BE2C (cell line): ENCODE results near the gene SYNGR2.

Experiments
- DNase-seq: peaks from one replicate; pipeline ENCODE4 v3.0.0-alpha.2; 2020
- H3K27me3 ChIP-seq: fragments of 250-450 bp; sonication (Bioruptor Pico); 2 replicates; pipeline ENCODE4 v1.5.1; 2020; ENCODE audit warnings: mild to moderate bottlenecking
- H3K36me3 ChIP-seq: fragments of 250-450 bp; sonication (Bioruptor Pico); 2 replicates; pipeline ENCODE4 v1.5.1; 2020; ENCODE audit warnings: mild to moderate bottlenecking
- H3K4me1 ChIP-seq: fragments of 250-450 bp; sonication (Bioruptor Pico); 2 replicates; pipeline ENCODE4 v1.5.1; 2020
- H3K4me3 ChIP-seq: 2 replicates; pipeline ENCODE4 v1.5.1; 2011; ENCODE audit warnings: low read depth, low read length
- H3K9me3 ChIP-seq: fragments of 250-450 bp; sonication (Bioruptor Pico); 2 replicates; pipeline ENCODE4 v1.5.1; 2020
- CTCF ChIP-seq: IDR thresholded peaks from 2 replicates; pipeline ENCODE4 v1.5.1; 2012; ENCODE audit warnings: mild to moderate bottlenecking, low read depth, low read length

Gene SYNGR2

GRCh38 chr17:78186692-78187595 is 18.6 kb downstream of the SYNGR2 start, which contains the start of the genes AFMID and TK1:
Gene AFMID, plus strand, starts transcription at chr17:78187362. Its CDS starts 9 bp downstream, at chr17:78187371.
Gene TK1, minus strand, starts transcription at chr17:78187052. Its CDS starts 58 bp downstream, at chr17:78186994.
- H3K4me3 ChIP-seq, result peak within 1 kb of the TSS; percentile 74
- H3K27me3 ChIP-seq, result no peaks in the 10 kb centered on the region
- peak; percentile 70 for TF ChIP-seq CTCF
- no peaks in the 10 kb centered on the region for H3K4me1 ChIP-seq
- peaks cover 16% of the 10 kb centered on the region for H3K36me3 ChIP-seq
- peak; percentile 99 for DNase-seq
- H3K9me3 ChIP-seq, result no peaks in the 10 kb centered on the region

- Histone ChIP-seq H3K36me3 (peaks cover 29% of the 10 kb centered on the region), H3K4me1 (no peaks in the 10 kb centered on the region), H3K9me3 (no peaks in the 10 kb centered on the region), H3K27me3 (no peaks in the 10 kb centered on the region), H3K4me3 (no peak overlapping the region)
- no peak for TF ChIP-seq CTCF
- DNase-seq, result no peak
Observed at GRCh38 chr17:78196716-78197115, 28.3 kb downstream of the SYNGR2 start.

GRCh38 chr17:78197147-78197832 is 28.9 kb downstream of the SYNGR2 start:
- no peak for TF ChIP-seq CTCF
- no peak for DNase-seq
- peaks cover 29% of the 10 kb centered on the region for H3K36me3 ChIP-seq

GRCh38 chr17:78200451-78200850 is 32.1 kb downstream of the SYNGR2 start:
- DNase-seq, result no peak
- H3K4me3 ChIP-seq, result no peak overlapping the region
- no peak for TF ChIP-seq CTCF
- H3K27me3 ChIP-seq, result no peaks in the 10 kb centered on the region
- H3K4me1 ChIP-seq, result no peaks in the 10 kb centered on the region
- H3K36me3 ChIP-seq, result peaks cover 28% of the 10 kb centered on the region
- no peaks in the 10 kb centered on the region for H3K9me3 ChIP-seq

More at GRCh38 chr17:78197147-78197832, 28.9 kb downstream of the SYNGR2 start:
- Histone ChIP-seq H3K9me3 (no peaks in the 10 kb centered on the region), H3K27me3 (no peaks in the 10 kb centered on the region), H3K4me3 (no peak overlapping the region), H3K4me1 (no peaks in the 10 kb centered on the region)

- peaks cover 5% of the 10 kb centered on the region; the same call in 1 of the 2 replicates for H3K4me1 ChIP-seq
- DNase-seq, result no peak
- H3K27me3 ChIP-seq, result no peaks in the 10 kb centered on the region
- H3K4me3 ChIP-seq, result no peak overlapping the region
- TF ChIP-seq CTCF, result no peak
- no peaks in the 10 kb centered on the region for H3K9me3 ChIP-seq
- peaks cover 15% of the 10 kb centered on the region for H3K36me3 ChIP-seq
Observed at GRCh38 chr17:78202666-78203065, 34.3 kb downstream of the SYNGR2 start.
